DOHH2 (cell line): ENCODE data around the gene PAX6.

Source experiments
- CTCF ChIP-seq: fragments of 200-600 bp; sonication (generic); IDR thresholded peaks from one replicate; pipeline ENCODE4 v1.5.1; 2014; ENCODE audit warnings: antibody characterized with exemption, mild to moderate bottlenecking, low read depth, low read length; ENCODE audit not compliant: poor library complexity, severe bottlenecking
- EZH2phosphoT487 ChIP-seq: fragments of 200-600 bp; sonication (generic); IDR thresholded peaks from 2 replicates; pipeline ENCODE4 v1.6.1; 2017; ENCODE audit warnings: borderline replicate concordance, mild to moderate bottlenecking, antibody characterized with exemption, low read length, moderate library complexity, mixed read lengths

- TF ChIP-seq CTCF (no peak), EZH2phosphoT487 (no peak)
These were observed 10.5 kb downstream of the PAX6 start for GRCh38 chr11:31800398-31801265.
